ENCODE measurements around the gene DLST.
"Not testable (repeated sequence)": the region's sequence is repeated elsewhere in the genome, so short reads cannot be mapped to it uniquely, and the experiment has no call there.

The DLST gene

GRCh38 chr14:74924061-74924460 is 42.3 kb downstream of the DLST start:
- H3K9ac ChIP-seq (ENCODE audit: low read length) = no peak overlapping the region
- no peaks in the 10 kb centered on the region for H3K36me3 ChIP-seq (ENCODE audit: control insufficient read depth, insufficient read depth, low read length)
- H3K4me3 ChIP-seq (ENCODE audit: low read length) = no peak overlapping the region
- peaks cover 7% of the 10 kb centered on the region for H3K4me1 ChIP-seq (ENCODE audit: control insufficient read depth, insufficient read depth, low read length)
- H3K27me3 ChIP-seq (ENCODE audit: control insufficient read depth, insufficient read depth, low read length) = peaks cover 14% of the 10 kb centered on the region
- H3K9me3 ChIP-seq (ENCODE audit: control insufficient read depth, low read length) = no peaks in the 10 kb centered on the region

- H3K4me3 ChIP-seq (ENCODE audit: low read length) = no peak overlapping the region
- peaks cover 6% of the 10 kb centered on the region for H3K4me1 ChIP-seq (ENCODE audit: control insufficient read depth, insufficient read depth, low read length)
- H3K36me3 ChIP-seq (ENCODE audit: control insufficient read depth, insufficient read depth, low read length) = no peaks in the 10 kb centered on the region
- no peaks in the 10 kb centered on the region for H3K9me3 ChIP-seq (ENCODE audit: control insufficient read depth, low read length)
- H3K27me3 ChIP-seq (ENCODE audit: control insufficient read depth, insufficient read depth, low read length) = peaks cover 25% of the 10 kb centered on the region
- H3K9ac ChIP-seq (ENCODE audit: low read length) = no peak overlapping the region
These were observed 45.5 kb downstream of the DLST start for GRCh38 chr14:74927225-74927624.

GRCh38 chr14:74929242-74929641 is 47.5 kb downstream of the DLST start:
- no peak overlapping the region for H3K4me3 ChIP-seq (ENCODE audit: low read length)
- H3K36me3 ChIP-seq (ENCODE audit: control insufficient read depth, insufficient read depth, low read length) = no peaks in the 10 kb centered on the region
- peaks cover 24% of the 10 kb centered on the region for H3K27me3 ChIP-seq (ENCODE audit: control insufficient read depth, insufficient read depth, low read length)
- no peak overlapping the region for H3K9ac ChIP-seq (ENCODE audit: low read length)
- no peaks in the 10 kb centered on the region for H3K4me1 ChIP-seq (ENCODE audit: control insufficient read depth, insufficient read depth, low read length)
- no peaks in the 10 kb centered on the region for H3K9me3 ChIP-seq (ENCODE audit: control insufficient read depth, low read length)

- H3K36me3 ChIP-seq (ENCODE audit: control insufficient read depth, insufficient read depth, low read length) = not testable (repeated sequence)
- H3K27me3 ChIP-seq (ENCODE audit: control insufficient read depth, insufficient read depth, low read length) = peaks cover 23% of the 10 kb centered on the region
These were observed 50.0 kb downstream of the DLST start for GRCh38 chr14:74931744-74932143.

GRCh38 chr14:74932401-74932901 is 50.7 kb downstream of the DLST start:
- no peak overlapping the region for H3K4me3 ChIP-seq (ENCODE audit: low read length)
- peaks cover 23% of the 10 kb centered on the region for H3K27me3 ChIP-seq (ENCODE audit: control insufficient read depth, insufficient read depth, low read length)
- no peaks in the 10 kb centered on the region for H3K9me3 ChIP-seq (ENCODE audit: control insufficient read depth, low read length)
- no peaks in the 10 kb centered on the region for H3K4me1 ChIP-seq (ENCODE audit: control insufficient read depth, insufficient read depth, low read length)
- no peaks in the 10 kb centered on the region for H3K36me3 ChIP-seq (ENCODE audit: control insufficient read depth, insufficient read depth, low read length)
- H3K9ac ChIP-seq (ENCODE audit: low read length) = no peak overlapping the region

More at GRCh38 chr14:74931744-74932143, 50.0 kb downstream of the DLST start:
- not testable (repeated sequence) for H3K4me3 ChIP-seq (ENCODE audit: low read length); H3K9ac ChIP-seq (ENCODE audit: low read length); H3K4me1 ChIP-seq (ENCODE audit: control insufficient read depth, insufficient read depth, low read length); H3K9me3 ChIP-seq (ENCODE audit: control insufficient read depth, low read length)

GRCh38 chr14:74932936-74933335 is 51.2 kb downstream of the DLST start:
- H3K9me3 ChIP-seq (ENCODE audit: control insufficient read depth, low read length); H3K4me1 ChIP-seq (ENCODE audit: control insufficient read depth, insufficient read depth, low read length); H3K9ac ChIP-seq (ENCODE audit: low read length); H3K36me3 ChIP-seq (ENCODE audit: control insufficient read depth, insufficient read depth, low read length); H3K4me3 ChIP-seq (ENCODE audit: low read length): not testable (repeated sequence)
- peaks cover 23% of the 10 kb centered on the region for H3K27me3 ChIP-seq (ENCODE audit: control insufficient read depth, insufficient read depth, low read length)

GRCh38 chr14:74934041-74934440 is 52.3 kb downstream of the DLST start:
- Histone ChIP-seq H3K27me3 (ENCODE audit: control insufficient read depth, insufficient read depth, low read length) (peaks cover 21% of the 10 kb centered on the region), H3K4me1 (ENCODE audit: control insufficient read depth, insufficient read depth, low read length) (peaks cover under 1% of the 10 kb centered on the region), H3K36me3 (ENCODE audit: control insufficient read depth, insufficient read depth, low read length) (no peaks in the 10 kb centered on the region), H3K9me3 (ENCODE audit: control insufficient read depth, low read length) (no peaks in the 10 kb centered on the region), H3K4me3 (ENCODE audit: low read length) (no peak overlapping the region), H3K9ac (ENCODE audit: low read length) (no peak overlapping the region)

GRCh38 chr14:74934476-74935359 is 53.0 kb downstream of the DLST start:
- peaks cover 7% of the 10 kb centered on the region for H3K4me1 ChIP-seq (ENCODE audit: control insufficient read depth, insufficient read depth, low read length)
- no peaks in the 10 kb centered on the region for H3K36me3 ChIP-seq (ENCODE audit: control insufficient read depth, insufficient read depth, low read length)
- no peak overlapping the region for H3K9ac ChIP-seq (ENCODE audit: low read length)
- H3K4me3 ChIP-seq (ENCODE audit: low read length) = no peak overlapping the region
- no peaks in the 10 kb centered on the region for H3K9me3 ChIP-seq (ENCODE audit: control insufficient read depth, low read length)
- H3K27me3 ChIP-seq (ENCODE audit: control insufficient read depth, insufficient read depth, low read length) = peaks cover 14% of the 10 kb centered on the region

- Histone ChIP-seq H3K9ac (ENCODE audit: low read length) (no peak overlapping the region), H3K27me3 (ENCODE audit: control insufficient read depth, insufficient read depth, low read length) (peaks cover 11% of the 10 kb centered on the region), H3K36me3 (ENCODE audit: control insufficient read depth, insufficient read depth, low read length) (no peaks in the 10 kb centered on the region), H3K4me3 (ENCODE audit: low read length) (no peak overlapping the region), H3K9me3 (ENCODE audit: control insufficient read depth, low read length) (no peaks in the 10 kb centered on the region), H3K4me1 (ENCODE audit: control insufficient read depth, insufficient read depth, low read length) (peaks cover 10% of the 10 kb centered on the region)
These were observed 53.6 kb downstream of the DLST start for GRCh38 chr14:74935360-74935680.

- Histone ChIP-seq H3K9ac (ENCODE audit: low read length) (no peak overlapping the region), H3K4me3 (ENCODE audit: low read length) (no peak overlapping the region), H3K4me1 (ENCODE audit: control insufficient read depth, insufficient read depth, low read length) (peaks cover 14% of the 10 kb centered on the region), H3K27me3 (ENCODE audit: control insufficient read depth, insufficient read depth, low read length) (peaks cover 10% of the 10 kb centered on the region), H3K9me3 (ENCODE audit: control insufficient read depth, low read length) (no peaks in the 10 kb centered on the region), H3K36me3 (ENCODE audit: control insufficient read depth, insufficient read depth, low read length) (no peaks in the 10 kb centered on the region)
These were observed 54.4 kb downstream of the DLST start for GRCh38 chr14:74936151-74936550.

GRCh38 chr14:74936731-74937130 is 55.0 kb downstream of the DLST start:
- H3K4me1 ChIP-seq (ENCODE audit: control insufficient read depth, insufficient read depth, low read length) = peaks cover 20% of the 10 kb centered on the region
- peaks cover 8% of the 10 kb centered on the region for H3K27me3 ChIP-seq (ENCODE audit: control insufficient read depth, insufficient read depth, low read length)

GRCh38 chr14:74937171-74937570 is 55.5 kb downstream of the DLST start:
- no peaks in the 10 kb centered on the region for H3K36me3 ChIP-seq (ENCODE audit: control insufficient read depth, insufficient read depth, low read length)
- H3K4me3 ChIP-seq (ENCODE audit: low read length) = no peak overlapping the region
- no peak overlapping the region for H3K9ac ChIP-seq (ENCODE audit: low read length)
- H3K4me1 ChIP-seq (ENCODE audit: control insufficient read depth, insufficient read depth, low read length) = peaks cover 24% of the 10 kb centered on the region
- H3K27me3 ChIP-seq (ENCODE audit: control insufficient read depth, insufficient read depth, low read length) = peaks cover 8% of the 10 kb centered on the region
- no peaks in the 10 kb centered on the region for H3K9me3 ChIP-seq (ENCODE audit: control insufficient read depth, low read length)

More at GRCh38 chr14:74936731-74937130, 55.0 kb downstream of the DLST start:
- H3K9ac ChIP-seq (ENCODE audit: low read length) = no peak overlapping the region
- no peaks in the 10 kb centered on the region for H3K9me3 ChIP-seq (ENCODE audit: control insufficient read depth, low read length)
- no peak overlapping the region for H3K4me3 ChIP-seq (ENCODE audit: low read length)
- H3K36me3 ChIP-seq (ENCODE audit: control insufficient read depth, insufficient read depth, low read length) = no peaks in the 10 kb centered on the region
